ENCODE measurements around the gene PJA1. TPM values are rescaled to one million over a fixed set of nuclear protein-coding genes. Genes with fewer than 3 reads are reported as not detected.

Gene PJA1
- total RNA-seq, 2 experiments from 2014 or later: 18.4 to 20.2 TPM

GRCh38 chrX:69113723-69114122 is 51.5 kb downstream of the PJA1 start:
- Histone ChIP-seq H3K27ac (ENCODE audit: low read depth, low read length, poor library complexity, severe bottlenecking) (no peak overlapping the region), H3K4me3 (ENCODE audit: low read depth, low read length, poor library complexity, severe bottlenecking) (no peak overlapping the region), H3K9me2 (ENCODE audit: insufficient read depth, low read length) (no peaks in the 10 kb centered on the region), H2AFZ (ENCODE audit: low read length) (no peak overlapping the region), H3K4me2 (ENCODE audit: low read length) (no peak overlapping the region), H4K20me1 (ENCODE audit: insufficient read depth, low read length) (no peaks in the 10 kb centered on the region), H3K4me1 (ENCODE audit: insufficient read depth, low read length, poor library complexity, severe bottlenecking) (no peaks in the 10 kb centered on the region), H3K79me2 (ENCODE audit: insufficient read depth, low read depth, low read length) (no peaks in the 10 kb centered on the region), H3K36me3 (ENCODE audit: insufficient read depth, low read length) (no peaks in the 10 kb centered on the region), H3K9me3 (ENCODE audit: low read length) (no peaks in the 10 kb centered on the region)
- intact Hi-C loops (cut with micrococcal nuclease; ENCODE audit: unreplicated experiment): no loop called here
- POLR2A ChIA-PET: no interaction called here
- no peak for TF ChIP-seq CTCF (conservative IDR thresholded peaks at IDR 0.05; ENCODE audit: low read length)
- TF ChIP-seq EZH2phosphoT487 (IDR thresholded peaks at IDR 0.05; ENCODE audit: borderline replicate concordance, low read depth, low read length): no peak
- BruUV-seq (replicated peaks): no TSS peak
- DNase-seq (ENCODE audit: low spot score): no peak
- CTCF ChIA-PET (ENCODE audit: unreplicated experiment): no interaction called here
